Loucy (cell line): ENCODE results near the gene PCLO.

ENCODE experiments used
- H2AFZ ChIP-seq: fragments of 200-600 bp; sonication (generic); 2 replicates; pipeline ENCODE4 v1.6.0; 2016; ENCODE audit warnings: antibody characterized with exemption, mild to moderate bottlenecking, low read length, moderate library complexity
- H3F3A ChIP-seq: fragments of 200-600 bp; 2 replicates; pipeline ENCODE4 v1.6.0; 2016; ENCODE audit warnings: antibody characterized with exemption, low read depth, mild to moderate bottlenecking
- H3K27me3 ChIP-seq: fragments of 200-600 bp; sonication (generic); 2 replicates; pipeline ENCODE4 v1.6.1; 2014; ENCODE audit warnings: low read length, mild to moderate bottlenecking; ENCODE audit not compliant: insufficient read depth, poor library complexity, severe bottlenecking
- H3K36me3 ChIP-seq: fragments of 200-600 bp; sonication (generic); 2 replicates; pipeline ENCODE4 v1.6.1; 2016; ENCODE audit warnings: low read length; ENCODE audit not compliant: insufficient read depth
- H3K4me1 ChIP-seq: fragments of 200-600 bp; sonication (generic); 2 replicates; pipeline ENCODE4 v1.5.1; 2014; ENCODE audit warnings: low read length, mild to moderate bottlenecking; ENCODE audit not compliant: insufficient read depth, poor library complexity, severe bottlenecking
- H3K4me2 ChIP-seq: fragments of 200-600 bp; sonication (generic); 2 replicates; pipeline ENCODE4 v1.6.0; 2014; ENCODE audit warnings: antibody characterized with exemption, low read length, low read depth, mild to moderate bottlenecking; ENCODE audit not compliant: poor library complexity, severe bottlenecking
- H3K4me3 ChIP-seq: fragments of 200-600 bp; sonication (generic); 2 replicates; pipeline ENCODE4 v1.5.1; 2014; ENCODE audit warnings: low read length, mild to moderate bottlenecking, mixed read lengths; ENCODE audit not compliant: poor library complexity, severe bottlenecking
- H3K79me2 ChIP-seq: fragments of 200-600 bp; sonication (generic); 2 replicates; pipeline ENCODE4 v1.6.1; 2014; ENCODE audit warnings: low read length; ENCODE audit not compliant: insufficient read depth
- H3K9ac ChIP-seq: fragments of 200-600 bp; sonication (generic); 2 replicates; pipeline ENCODE4 v1.6.0; 2014; ENCODE audit warnings: mild to moderate bottlenecking, low read depth, low read length, moderate library complexity; ENCODE audit not compliant: poor library complexity, severe bottlenecking
- H3K9me2 ChIP-seq: fragments of 200-600 bp; sonication (generic); replicated peaks from 2 replicates; pipeline ENCODE4 v1.6.1; 2016; ENCODE audit warnings: low read depth, low read length, mixed read lengths
- H3K9me3 ChIP-seq: fragments of 200-600 bp; sonication (generic); 2 replicates; pipeline ENCODE4 v1.6.1; 2014; ENCODE audit warnings: mild to moderate bottlenecking, antibody characterized with exemption, low read length, low read depth; ENCODE audit not compliant: insufficient read depth
- H4K20me1 ChIP-seq: fragments of 200-600 bp; sonication (generic); 2 replicates; pipeline ENCODE4 v1.6.0; 2014; ENCODE audit warnings: antibody characterized with exemption, low read length, mild to moderate bottlenecking; ENCODE audit not compliant: insufficient read depth, poor library complexity, severe bottlenecking
- CTCF ChIP-seq: fragments of 200-600 bp; sonication (generic); conservative IDR thresholded peaks from 2 replicates; pipeline ENCODE4 v1.5.1; 2014; ENCODE audit warnings: mild to moderate bottlenecking, antibody characterized with exemption, low read length
- EZH2phosphoT487 ChIP-seq: fragments of 200-600 bp; IDR thresholded peaks from 2 replicates; pipeline ENCODE4 v1.6.1; 2018; ENCODE audit warnings: antibody characterized with exemption, mild to moderate bottlenecking, moderate library complexity, borderline replicate concordance

Gene PCLO

GRCh38 chr7:82945480-82945879, 217.2 kb downstream of the PCLO start:
- H4K20me1 ChIP-seq, result no peaks in the 10 kb centered on the region
- no peaks in the 10 kb centered on the region for H3K27me3 ChIP-seq
- no peak overlapping the region for H2AFZ ChIP-seq
- H3K4me3 ChIP-seq, result no peak overlapping the region
- H3K9me2 ChIP-seq, result no peaks in the 10 kb centered on the region
- H3K4me2 ChIP-seq, result no peak overlapping the region
- no peaks in the 10 kb centered on the region for H3K4me1 ChIP-seq
- no peaks in the 10 kb centered on the region for H3K9me3 ChIP-seq
- H3F3A ChIP-seq, result no peaks in the 10 kb centered on the region
- H3K9ac ChIP-seq, result no peak overlapping the region
- H3K79me2 ChIP-seq, result no peaks in the 10 kb centered on the region
- no peaks in the 10 kb centered on the region for H3K36me3 ChIP-seq
- TF ChIP-seq EZH2phosphoT487 (no peak), CTCF (no peak)

GRCh38 chr7:82945056-82945455, 217.6 kb downstream of the PCLO start:
- H3K9me2 ChIP-seq, result no peaks in the 10 kb centered on the region
- no peak overlapping the region for H2AFZ ChIP-seq
- H4K20me1 ChIP-seq, result no peaks in the 10 kb centered on the region
- no peaks in the 10 kb centered on the region for H3K9me3 ChIP-seq
- no peak overlapping the region for H3K4me2 ChIP-seq
- TF ChIP-seq EZH2phosphoT487, result no peak
- TF ChIP-seq CTCF, result no peak
- H3K9ac ChIP-seq, result no peak overlapping the region
- H3F3A ChIP-seq, result no peaks in the 10 kb centered on the region
- no peaks in the 10 kb centered on the region for H3K79me2 ChIP-seq
- H3K27me3 ChIP-seq, result no peaks in the 10 kb centered on the region
- no peak overlapping the region for H3K4me3 ChIP-seq
- no peaks in the 10 kb centered on the region for H3K36me3 ChIP-seq
- H3K4me1 ChIP-seq, result no peaks in the 10 kb centered on the region

- no peak overlapping the region for H3K4me3 ChIP-seq
- H3F3A ChIP-seq, result no peaks in the 10 kb centered on the region
- no peak overlapping the region for H3K9ac ChIP-seq
- no peak overlapping the region for H2AFZ ChIP-seq
- no peaks in the 10 kb centered on the region for H3K9me3 ChIP-seq
- H3K79me2 ChIP-seq, result no peaks in the 10 kb centered on the region
- H4K20me1 ChIP-seq, result no peaks in the 10 kb centered on the region
- no peak overlapping the region for H3K4me2 ChIP-seq
- TF ChIP-seq CTCF, result no peak
- TF ChIP-seq EZH2phosphoT487, result no peak
- H3K27me3 ChIP-seq, result no peaks in the 10 kb centered on the region
- no peaks in the 10 kb centered on the region for H3K36me3 ChIP-seq
- no peaks in the 10 kb centered on the region for H3K4me1 ChIP-seq
- no peaks in the 10 kb centered on the region for H3K9me2 ChIP-seq
These were observed 230.2 kb downstream of the PCLO start for GRCh38 chr7:82932516-82932915.
